Endodermal cell (in vitro differentiated cells): ENCODE measurements around the gene C16orf46. TPM values are rescaled to one million over a fixed set of nuclear protein-coding genes. Genes with fewer than 3 reads are reported as not detected.

ENCODE experiments used
- DNase-seq: peaks from one replicate; pipeline ENCODE4 v3.0.0-alpha.2; 2017
- H3K27ac ChIP-seq: 2 replicates; pipeline ENCODE4 v1.5.1; 2013; ENCODE audit warnings: mild to moderate bottlenecking, low read depth, low read length, moderate library complexity
- H3K27me3 ChIP-seq: 2 replicates; pipeline ENCODE4 v1.6.1; 2013; ENCODE audit warnings: mild to moderate bottlenecking, low read length, moderate library complexity; ENCODE audit not compliant: insufficient read depth, control insufficient read depth, poor library complexity, severe bottlenecking
- H3K36me3 ChIP-seq: 2 replicates; pipeline ENCODE4 v1.7.0; 2013; ENCODE audit warnings: mild to moderate bottlenecking, low read length, moderate library complexity; ENCODE audit not compliant: control insufficient read depth, insufficient read depth
- H3K4me1 ChIP-seq: one replicate; pipeline ENCODE4 v1.7.0; 2013; ENCODE audit warnings: low read length; ENCODE audit not compliant: control insufficient read depth, insufficient read depth
- H3K4me3 ChIP-seq: 2 replicates; pipeline ENCODE4 v1.5.1; 2013; ENCODE audit warnings: mild to moderate bottlenecking, low read length, moderate library complexity
- H3K9ac ChIP-seq: 2 replicates; pipeline ENCODE4 v1.6.1; 2013; ENCODE audit warnings: mild to moderate bottlenecking, low read length, moderate library complexity; ENCODE audit not compliant: poor library complexity, severe bottlenecking; ENCODE audit errors: extremely low read depth
- H3K9me3 ChIP-seq: 2 replicates; pipeline ENCODE4 v1.6.1; 2013; ENCODE audit warnings: mild to moderate bottlenecking, low read length, moderate library complexity; ENCODE audit not compliant: control insufficient read depth
- H3K27ac Mint-ChIP-seq: 2 replicates; pipeline ENCODE4 v1.8.0; 2020; ENCODE audit warnings: mixed read lengths
- H3K27me3 Mint-ChIP-seq: 2 replicates; pipeline ENCODE4 v1.8.0; 2021; ENCODE audit warnings: mild to moderate bottlenecking, mixed read lengths; ENCODE audit not compliant: insufficient read depth
- H3K36me3 Mint-ChIP-seq: 2 replicates; pipeline ENCODE4 v1.8.0; 2020; ENCODE audit warnings: low read depth, mixed read lengths
- H3K4me1 Mint-ChIP-seq: 2 replicates; pipeline ENCODE4 v1.8.0; 2020; ENCODE audit warnings: mixed read lengths
- H3K4me3 Mint-ChIP-seq: 2 replicates; pipeline ENCODE4 v1.8.0; 2020; ENCODE audit warnings: mild to moderate bottlenecking, moderate library complexity, mixed read lengths
- H3K9me3 Mint-ChIP-seq: 2 replicates; pipeline ENCODE4 v1.8.0; 2020; ENCODE audit warnings: mild to moderate bottlenecking, mixed read lengths
- WGBS, 2 experiments: methylation state at CpG; one replicate each; pipeline versions ENCODE4 v1.1.5 to v1.1.7; 2013; ENCODE audit warnings: missing lambda C conversion rate in 2 of 2, mixed read lengths in 1 of 2; ENCODE audit not compliant: insufficient coverage in 1 of 2, insufficient read length in 1 of 2; 5-methylcytosine and 5-hydroxymethylcytosine counted together
- total RNA-seq, 2 donors: library from RNA; stranded (reverse); fragmentation: NEBNext Ultra II Directional in 1 of 2; extraction: Animal tissue kit (Norgen Biotek cat#: 25700) in 1 of 2; gene quantifications; 2 replicates in 1 of 2; 3 replicates in 1 of 2; pipeline ENCODE4 v1.2.1, GENCODE V29; 2021
- TF ChIP-seq, protein P1 (sequence below): fragments of 200-600 bp; sonication (generic); conservative IDR thresholded peaks from 2 replicates; pipeline ENCODE4 v1.5.0; 2021; ENCODE audit warnings: antibody characterized with exemption, mild to moderate bottlenecking

The C16orf46 gene
- total RNA-seq, 2 donors from 2014 or later: 2.9 to 3.9 TPM

DNA sequence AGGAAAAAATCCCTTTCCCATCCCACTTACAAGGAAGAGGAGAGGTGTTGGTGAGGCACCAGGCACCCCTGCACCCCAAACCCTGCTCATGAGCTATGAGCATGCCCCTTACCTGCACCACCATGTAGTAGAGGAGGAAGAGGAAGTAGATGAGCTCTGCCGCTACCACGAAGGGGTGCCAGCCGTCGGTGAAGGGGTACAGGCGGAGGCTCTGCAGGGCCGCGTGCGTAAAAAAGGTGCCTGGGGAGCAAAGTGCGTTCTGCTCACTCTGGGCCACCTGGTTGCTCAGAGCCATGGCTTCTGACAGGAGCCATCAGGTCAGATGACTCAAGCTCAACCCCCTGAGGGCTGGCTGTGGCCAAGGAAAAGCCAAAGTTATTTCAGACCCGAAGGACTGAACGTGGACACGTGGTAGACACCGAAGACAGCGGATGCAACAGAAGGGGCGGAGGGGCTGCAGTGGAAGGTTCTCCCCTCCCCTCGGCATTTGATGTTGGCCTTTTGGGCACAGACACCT lies 44.5 kb upstream of the C16orf46 start:
- no peak overlapping the region for H3K27ac ChIP-seq
- no peaks in the 10 kb centered on the region for H3K27me3 ChIP-seq
- Mint-ChIP-seq H3K36me3 (no peaks in the 10 kb centered on the region), H3K4me1 (no peaks in the 10 kb centered on the region), H3K27me3 (no peaks in the 10 kb centered on the region), H3K4me3 (no peak overlapping the region), H3K9me3 (no peaks in the 10 kb centered on the region), H3K27ac (no peak overlapping the region)
- H3K4me1 ChIP-seq: no peaks in the 10 kb centered on the region
- 92 to 94% methylated on average over 7 to 16 of the region's 16 CpGs for WGBS, 2 experiments
- no peaks in the 10 kb centered on the region for H3K9me3 ChIP-seq
- no peak overlapping the region for H3K9ac ChIP-seq
- TF ChIP-seq, protein P1, sequence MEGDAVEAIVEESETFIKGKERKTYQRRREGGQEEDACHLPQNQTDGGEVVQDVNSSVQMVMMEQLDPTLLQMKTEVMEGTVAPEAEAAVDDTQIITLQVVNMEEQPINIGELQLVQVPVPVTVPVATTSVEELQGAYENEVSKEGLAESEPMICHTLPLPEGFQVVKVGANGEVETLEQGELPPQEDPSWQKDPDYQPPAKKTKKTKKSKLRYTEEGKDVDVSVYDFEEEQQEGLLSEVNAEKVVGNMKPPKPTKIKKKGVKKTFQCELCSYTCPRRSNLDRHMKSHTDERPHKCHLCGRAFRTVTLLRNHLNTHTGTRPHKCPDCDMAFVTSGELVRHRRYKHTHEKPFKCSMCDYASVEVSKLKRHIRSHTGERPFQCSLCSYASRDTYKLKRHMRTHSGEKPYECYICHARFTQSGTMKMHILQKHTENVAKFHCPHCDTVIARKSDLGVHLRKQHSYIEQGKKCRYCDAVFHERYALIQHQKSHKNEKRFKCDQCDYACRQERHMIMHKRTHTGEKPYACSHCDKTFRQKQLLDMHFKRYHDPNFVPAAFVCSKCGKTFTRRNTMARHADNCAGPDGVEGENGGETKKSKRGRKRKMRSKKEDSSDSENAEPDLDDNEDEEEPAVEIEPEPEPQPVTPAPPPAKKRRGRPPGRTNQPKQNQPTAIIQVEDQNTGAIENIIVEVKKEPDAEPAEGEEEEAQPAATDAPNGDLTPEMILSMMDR: no peak
- H3K4me3 ChIP-seq: no peak overlapping the region
- H3K36me3 ChIP-seq: no peaks in the 10 kb centered on the region
- DNase-seq: no peak

DNA sequence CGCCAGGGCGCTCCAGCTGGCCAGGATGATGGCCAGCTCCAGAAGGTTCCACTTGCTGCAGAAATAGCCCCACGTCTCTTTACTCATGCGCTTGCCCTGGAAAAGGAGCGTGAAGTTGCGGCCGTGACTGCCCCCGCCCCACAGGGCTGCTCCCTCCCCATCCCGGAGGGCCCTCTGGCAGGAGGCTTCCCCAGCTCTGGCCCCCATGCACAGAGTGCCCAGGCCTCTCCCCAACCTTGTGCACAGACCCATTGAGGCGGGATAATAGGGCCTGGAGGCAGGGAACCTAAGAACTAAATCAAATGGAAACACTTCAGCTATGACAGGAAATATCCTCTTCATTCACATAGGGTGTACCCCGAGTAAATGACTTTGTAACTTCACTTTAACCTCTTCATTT lies 40.4 kb upstream of the C16orf46 start:
- H3K36me3 ChIP-seq: no peaks in the 10 kb centered on the region
- no peak overlapping the region for H3K9ac ChIP-seq
- no peaks in the 10 kb centered on the region for H3K4me1 ChIP-seq
- no peak overlapping the region for H3K27ac ChIP-seq
- DNase-seq: no peak
- no peaks in the 10 kb centered on the region for H3K9me3 ChIP-seq
- no peaks in the 10 kb centered on the region for H3K4me1 Mint-ChIP-seq
- TF ChIP-seq, protein P1: no peak
- no peak overlapping the region for H3K4me3 ChIP-seq
- no peak overlapping the region for H3K4me3 Mint-ChIP-seq
- H3K9me3 Mint-ChIP-seq: no peaks in the 10 kb centered on the region
- H3K27me3 Mint-ChIP-seq: no peaks in the 10 kb centered on the region
- 68 to 85% methylated on average over 7 to 11 of the region's 11 CpGs for WGBS, 2 experiments
- H3K27me3 ChIP-seq: no peaks in the 10 kb centered on the region
- H3K36me3 Mint-ChIP-seq: no peaks in the 10 kb centered on the region
- H3K27ac Mint-ChIP-seq: no peak overlapping the region

DNA sequence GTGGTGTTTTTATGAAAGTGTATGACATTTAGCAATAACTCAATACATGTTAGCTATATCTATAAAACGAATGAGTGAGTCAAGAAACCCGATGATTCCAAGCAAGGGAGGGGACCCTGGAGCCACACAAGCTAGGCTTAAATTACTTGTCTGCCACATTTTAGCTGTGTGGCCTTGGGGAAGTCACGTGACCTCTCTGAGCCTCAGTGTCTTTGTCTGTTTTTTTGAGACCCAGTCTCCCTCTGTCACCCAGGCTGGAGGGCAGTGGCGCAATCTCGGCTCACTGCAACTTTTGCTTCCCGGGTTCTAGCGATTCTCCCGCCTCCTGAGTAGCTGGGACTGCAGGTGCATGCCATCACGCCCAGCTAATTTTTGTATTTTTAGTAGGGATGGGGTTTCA lies 39.2 kb upstream of the C16orf46 start:
- Histone ChIP-seq H3K4me3 (no peak overlapping the region), H3K4me1 (no peaks in the 10 kb centered on the region), H3K27ac (no peak overlapping the region), H3K9ac (no peak overlapping the region), H3K27me3 (no peaks in the 10 kb centered on the region), H3K9me3 (no peaks in the 10 kb centered on the region), H3K36me3 (no peaks in the 10 kb centered on the region)
- WGBS, 2 experiments: 86 to 91% methylated on average over 3 to 9 of the region's 9 CpGs
- H3K27me3 Mint-ChIP-seq: peaks cover 3% of the 10 kb centered on the region
- no peaks in the 10 kb centered on the region for H3K36me3 Mint-ChIP-seq
- TF ChIP-seq, protein P1: no peak
- H3K9me3 Mint-ChIP-seq: no peaks in the 10 kb centered on the region
- H3K4me3 Mint-ChIP-seq: no peak overlapping the region
- no peak for DNase-seq
- no peaks in the 10 kb centered on the region for H3K4me1 Mint-ChIP-seq
- no peak overlapping the region for H3K27ac Mint-ChIP-seq
